ENCODE measurements around the gene GTPBP2. TPM values are rescaled to one million over a fixed set of nuclear protein-coding genes. Genes with fewer than 3 reads are reported as not detected.
A peak's percentile ranks its signal among the peaks of the same experiment; 100 is the strongest.

Gene GTPBP2
- total and polyA plus RNA-seq, 2 of the 8 experiments (the other 6 are each of a cell fraction or from before 2014, with no cell fraction given): 58.3 to 86.1 TPM

DNA sequence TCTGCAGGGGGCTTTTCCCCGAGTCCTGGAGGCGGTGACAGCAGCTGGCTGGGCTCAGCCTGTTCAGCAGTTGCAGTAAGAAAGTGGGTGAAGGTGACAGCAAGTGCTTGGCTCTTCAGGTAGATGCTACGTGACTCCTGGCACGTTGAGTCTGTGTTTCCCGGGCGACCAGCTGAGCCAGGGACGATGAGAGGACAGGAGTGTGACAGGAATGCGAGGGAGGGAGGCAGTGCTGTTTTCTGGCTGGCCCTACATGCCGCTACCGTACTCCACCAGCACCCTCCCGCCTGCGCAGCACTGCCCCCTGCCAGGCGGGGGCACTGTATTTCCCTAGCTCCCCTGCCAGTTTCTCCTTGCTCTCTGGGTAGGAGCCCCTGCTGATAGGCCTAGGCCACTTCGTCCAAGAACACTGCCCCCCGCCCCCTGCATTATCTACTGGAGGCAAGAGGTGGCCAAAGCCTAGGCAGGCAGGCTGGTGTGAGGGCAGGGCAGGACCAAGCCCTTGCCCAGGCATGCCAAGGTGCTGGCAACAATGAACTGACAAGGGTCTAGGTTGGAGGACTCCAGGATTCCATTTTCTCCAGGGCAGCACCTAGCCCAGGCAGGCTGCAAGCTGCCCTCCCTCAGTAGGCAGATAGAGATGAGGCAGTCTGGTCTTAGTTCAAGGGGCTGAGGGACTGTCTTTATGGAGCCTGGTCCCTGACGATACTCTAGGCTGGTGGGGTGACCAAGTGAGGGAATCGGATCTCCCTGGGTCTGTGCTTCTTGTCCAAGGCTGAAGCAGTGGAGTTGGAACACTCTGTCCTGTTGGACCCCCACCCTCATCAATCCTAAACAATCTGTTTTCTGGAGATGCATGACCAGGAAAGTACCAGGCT lies 39.3 kb upstream of the GTPBP2 start (continued):
- TF ChIP-seq SIX5 (IDR thresholded peaks at IDR 0.05; ENCODE audit: low read depth, low read length) (no peak), TAF1 (IDR thresholded peaks at IDR 0.05; ENCODE audit: low read depth, low read length) (no peak), NANOG (IDR thresholded peaks at IDR 0.05; ENCODE audit: insufficient read depth, low read depth, low read length, poor library complexity, severe bottlenecking) (no peak), PHF8 (conservative IDR thresholded peaks at IDR 0.05; ENCODE audit: low read depth, low read length) (no peak), RBBP5 (IDR thresholded peaks at IDR 0.05; ENCODE audit: borderline replicate concordance, low read depth, low read length) (no peak), RFX5 (IDR thresholded peaks at IDR 0.05; ENCODE audit: borderline replicate concordance, low read depth, low read length) (no peak), POU5F1 (IDR thresholded peaks at IDR 0.05; ENCODE audit: low read depth, low read length) (no peak), NRF1 (IDR thresholded peaks at IDR 0.05; ENCODE audit: low read depth, low read length) (no peak), EGR1 (IDR thresholded peaks at IDR 0.05; ENCODE audit: borderline replicate concordance, low read depth, low read length) (no peak), EP300 (IDR thresholded peaks at IDR 0.05; ENCODE audit: borderline replicate concordance in 1 of 2, low read depth in 2 of 2, low read length in 2 of 2) (no peak), SP4 (IDR thresholded peaks at IDR 0.05; ENCODE audit: low read length) (no peak; the same call in 1 of the 2 replicates), JUND (IDR thresholded peaks at IDR 0.05; ENCODE audit: low read length) (no peak), YY1 (IDR thresholded peaks at IDR 0.05; ENCODE audit: low read depth, low read length) (no peak), JUN (IDR thresholded peaks at IDR 0.05; ENCODE audit: low read depth, low read length) (no peak), FOSL1 (IDR thresholded peaks at IDR 0.05; ENCODE audit: insufficient read depth, low read depth, low read length) (no peak), MAFK (IDR thresholded peaks at IDR 0.05; ENCODE audit: low read depth, low read length) (no peak), SP2 (IDR thresholded peaks at IDR 0.05; ENCODE audit: low read length) (no peak), SRF (IDR thresholded peaks at IDR 0.05; ENCODE audit: low read depth, low read length) (no peak), GABPA (IDR thresholded peaks at IDR 0.05; ENCODE audit: borderline replicate concordance, insufficient read depth, low read length) (no peak)
- TF ChIP-seq, protein P1, sequence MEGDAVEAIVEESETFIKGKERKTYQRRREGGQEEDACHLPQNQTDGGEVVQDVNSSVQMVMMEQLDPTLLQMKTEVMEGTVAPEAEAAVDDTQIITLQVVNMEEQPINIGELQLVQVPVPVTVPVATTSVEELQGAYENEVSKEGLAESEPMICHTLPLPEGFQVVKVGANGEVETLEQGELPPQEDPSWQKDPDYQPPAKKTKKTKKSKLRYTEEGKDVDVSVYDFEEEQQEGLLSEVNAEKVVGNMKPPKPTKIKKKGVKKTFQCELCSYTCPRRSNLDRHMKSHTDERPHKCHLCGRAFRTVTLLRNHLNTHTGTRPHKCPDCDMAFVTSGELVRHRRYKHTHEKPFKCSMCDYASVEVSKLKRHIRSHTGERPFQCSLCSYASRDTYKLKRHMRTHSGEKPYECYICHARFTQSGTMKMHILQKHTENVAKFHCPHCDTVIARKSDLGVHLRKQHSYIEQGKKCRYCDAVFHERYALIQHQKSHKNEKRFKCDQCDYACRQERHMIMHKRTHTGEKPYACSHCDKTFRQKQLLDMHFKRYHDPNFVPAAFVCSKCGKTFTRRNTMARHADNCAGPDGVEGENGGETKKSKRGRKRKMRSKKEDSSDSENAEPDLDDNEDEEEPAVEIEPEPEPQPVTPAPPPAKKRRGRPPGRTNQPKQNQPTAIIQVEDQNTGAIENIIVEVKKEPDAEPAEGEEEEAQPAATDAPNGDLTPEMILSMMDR (IDR thresholded peaks at IDR 0.05; ENCODE audit: control extremely low read depth in 1 of 3, insufficient read depth in 1 of 3, low read depth in 1 of 3, low read length in 3 of 3): peak in 2 of 3 experiments; percentile 62 to 66; a peak in 3 of 4 replicates
- TF ChIP-seq, protein P2, sequence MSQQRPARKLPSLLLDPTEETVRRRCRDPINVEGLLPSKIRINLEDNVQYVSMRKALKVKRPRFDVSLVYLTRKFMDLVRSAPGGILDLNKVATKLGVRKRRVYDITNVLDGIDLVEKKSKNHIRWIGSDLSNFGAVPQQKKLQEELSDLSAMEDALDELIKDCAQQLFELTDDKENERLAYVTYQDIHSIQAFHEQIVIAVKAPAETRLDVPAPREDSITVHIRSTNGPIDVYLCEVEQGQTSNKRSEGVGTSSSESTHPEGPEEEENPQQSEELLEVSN (IDR thresholded peaks at IDR 0.05): no peak; the same call in 1 of the 2 replicates
